ENCODE data around the gene FBXO46. TPM values are rescaled to one million over a fixed set of nuclear protein-coding genes. Genes with fewer than 3 reads are reported as not detected.

Gene FBXO46
- total and polyA plus RNA-seq, 2 of the 13 experiments (the other 11 are each of a cell fraction or from before 2014, with no cell fraction given) = 6.2 to 6.4 TPM

- TF ChIP-seq ETS1 (CRISPR knock-in tag; IDR thresholded peaks at IDR 0.05) (no peak), ZNF605 (CRISPR knock-in tag; IDR thresholded peaks at IDR 0.05) (no peak; the same call in 1 of the 2 replicates), ZNF614 (CRISPR knock-in tag; IDR thresholded peaks at IDR 0.05; ENCODE audit: borderline replicate concordance) (peak; percentile 62; the same call in 1 of the 2 replicates), ZBTB2 (CRISPR knock-in tag; IDR thresholded peaks at IDR 0.05; ENCODE audit: low read depth) (no peak), SAFB2 (CRISPR knock-in tag; IDR thresholded peaks at IDR 0.05; ENCODE audit: borderline replicate concordance, low read depth) (peak; percentile 76; the same call in 1 of the 2 replicates), FOXA3 (CRISPR knock-in tag; IDR thresholded peaks at IDR 0.05) (peak; percentile 60), ZBTB49 (CRISPR knock-in tag; IDR thresholded peaks at IDR 0.05; ENCODE audit: borderline replicate concordance) (no peak), PAF1 (CRISPR knock-in tag; IDR thresholded peaks at IDR 0.05) (no peak), ZNF883 (CRISPR knock-in tag; IDR thresholded peaks at IDR 0.05; ENCODE audit: not compliant biosample characterization) (no peak), JDP2 (CRISPR knock-in tag; IDR thresholded peaks at IDR 0.05; ENCODE audit: borderline replicate concordance) (no peak), ELF1 (CRISPR knock-in tag; IDR thresholded peaks at IDR 0.05) (peak; percentile 76), SP140L (CRISPR knock-in tag; IDR thresholded peaks at IDR 0.05; ENCODE audit: borderline replicate concordance) (no peak; the same call in 1 of the 2 replicates), EED (CRISPR knock-in tag; IDR thresholded peaks at IDR 0.05) (no peak), XRCC5 (optimal IDR thresholded peaks at IDR 0.05; ENCODE audit: low read length) (peak; percentile 96), BCL6 (CRISPR knock-in tag; IDR thresholded peaks at IDR 0.05) (0 out of 2 replicates have a peak, but pooled peaks have one; percentile 46), FOXO1 (CRISPR knock-in tag; IDR thresholded peaks at IDR 0.05) (peak; percentile 72), ZBTB38 (CRISPR knock-in tag; IDR thresholded peaks at IDR 0.05) (no peak), NR2C2 (CRISPR knock-in tag; IDR thresholded peaks at IDR 0.05; ENCODE audit: borderline replicate concordance) (no peak), SIX1 (CRISPR knock-in tag; IDR thresholded peaks at IDR 0.05; ENCODE audit: borderline replicate concordance) (no peak), ZNF280D (CRISPR knock-in tag; IDR thresholded peaks at IDR 0.05) (no peak), NCOA5 (CRISPR knock-in tag; IDR thresholded peaks at IDR 0.05) (no peak)
Observed at GRCh38 chr19:45681391-45682015, 49.2 kb downstream of the FBXO46 start (continued).
